HEK293T (cell line): ENCODE data around the gene FTMT.

Experiments
- CTCF ChIA-PET: fragments of 350-600 bp; formaldehyde crosslinking; extraction: SDS; loops from one replicate; lab custom pipeline; 2021; ENCODE audit warnings: antibody characterized with exemption, inconsistent platforms; lab: Yijun Ruan, JAX
- POLR2A ChIA-PET: fragments of 350-600 bp; formaldehyde crosslinking; extraction: SDS; loops from one replicate; lab custom pipeline; 2020; ENCODE audit warnings: antibody characterized with exemption, inconsistent platforms; lab: Yijun Ruan, JAX
- DNase-seq: peaks from one replicate; pipeline ENCODE4 v3.0.0; 2012; ENCODE audit warnings: mixed read lengths; ENCODE audit errors: extremely low spot score
- ARNT ChIP-seq: fragments of 450-650 bp; IDR thresholded peaks from 2 replicates; pipeline ENCODE4 v1.6.1; 2017; ENCODE audit warnings: mild to moderate bottlenecking
- BHLHE40 ChIP-seq: fragments of 450-650 bp; IDR thresholded peaks from 2 replicates; pipeline ENCODE4 v1.6.1; 2016; ENCODE audit warnings: mild to moderate bottlenecking, moderate library complexity, borderline replicate concordance
- CTBP1 ChIP-seq: fragments of 450-650 bp; IDR thresholded peaks from 2 replicates; pipeline ENCODE4 v1.6.1; 2016; ENCODE audit warnings: borderline replicate concordance
- ELF4 ChIP-seq: fragments of 450-650 bp; IDR thresholded peaks from 2 replicates; pipeline ENCODE4 v1.6.1; 2017; ENCODE audit warnings: antibody characterized with exemption
- FOXA1 ChIP-seq: fragments of 450-650 bp; IDR thresholded peaks from 2 replicates; pipeline ENCODE4 v1.6.1; 2016; ENCODE audit warnings: mild to moderate bottlenecking
- FOXK2 ChIP-seq: fragments of 450-650 bp; IDR thresholded peaks from 2 replicates; pipeline ENCODE4 v1.6.1; 2016; ENCODE audit warnings: mild to moderate bottlenecking
- FOXM1 ChIP-seq: fragments of 450-650 bp; IDR thresholded peaks from 2 replicates; pipeline ENCODE4 v1.6.1; 2017; ENCODE audit warnings: mild to moderate bottlenecking, borderline replicate concordance
- HDGF ChIP-seq: fragments of 450-650 bp; IDR thresholded peaks from 2 replicates; pipeline ENCODE4 v1.6.1; 2017; ENCODE audit warnings: antibody characterized with exemption, borderline replicate concordance
- L3MBTL2 ChIP-seq: fragments of 450-650 bp; conservative IDR thresholded peaks from 2 replicates; pipeline ENCODE4 v1.6.1; 2016; ENCODE audit warnings: mild to moderate bottlenecking
- LEF1 ChIP-seq: fragments of 450-650 bp; IDR thresholded peaks from 2 replicates; pipeline ENCODE4 v1.6.1; 2017; ENCODE audit warnings: mild to moderate bottlenecking, borderline replicate concordance
- NFRKB ChIP-seq: fragments of 450-650 bp; IDR thresholded peaks from 2 replicates; pipeline ENCODE4 v1.6.1; 2016; ENCODE audit warnings: mild to moderate bottlenecking, moderate library complexity
- PKNOX1 ChIP-seq: fragments of 450-650 bp; IDR thresholded peaks from 2 replicates; pipeline ENCODE4 v1.6.1; 2016
- SP1 ChIP-seq: fragments of 450-650 bp; IDR thresholded peaks from 2 replicates; pipeline ENCODE4 v1.6.1; 2017
- SUZ12 ChIP-seq: fragments of 450-650 bp; IDR thresholded peaks from 2 replicates; pipeline ENCODE4 v1.6.1; 2016; ENCODE audit warnings: mild to moderate bottlenecking
- TARDBP ChIP-seq: fragments of 450-650 bp; IDR thresholded peaks from 2 replicates; pipeline ENCODE4 v1.6.1; 2016
- ZNF384 ChIP-seq: fragments of 450-650 bp; IDR thresholded peaks from 2 replicates; pipeline ENCODE4 v1.6.1; 2016

FTMT gene

GRCh38 chr5:121863753-121864285, 12.1 kb downstream of the FTMT start:
- DNase-seq: no peak
- no peak for TF ChIP-seq PKNOX1
- ChIA-PET CTCF (no interaction called here), POLR2A (no interaction called here)

- POLR2A ChIA-PET: no interaction called here
- no peak for DNase-seq
- CTCF ChIA-PET: no interaction called here
- TF ChIP-seq FOXM1 (no peak), SP1 (no peak), FOXK2 (no peak)
These were observed 15.7 kb downstream of the FTMT start for GRCh38 chr5:121867403-121867802.

GRCh38 chr5:121870489-121870888, 18.8 kb downstream of the FTMT start:
- no peak for DNase-seq
- TF ChIP-seq ARNT (no peak), FOXA1 (no peak), L3MBTL2 (no peak), NFRKB (no peak), BHLHE40 (no peak), FOXK2 (no peak), TARDBP (no peak), HDGF (no peak), CTBP1 (no peak), FOXM1 (no peak), PKNOX1 (no peak), SUZ12 (no peak), ELF4 (no peak), LEF1 (no peak), ZNF384 (no peak)
- ChIA-PET CTCF (no interaction called here), POLR2A (no interaction called here)

- TF ChIP-seq ARNT (no peak), FOXA1 (no peak), FOXK2 (no peak), PKNOX1 (no peak), TARDBP (no peak), SP1 (no peak), ELF4 (no peak), L3MBTL2 (no peak), SUZ12 (no peak), NFRKB (no peak), HDGF (no peak), LEF1 (no peak), FOXM1 (no peak)
- ChIA-PET POLR2A (no interaction called here), CTCF (no interaction called here)
- DNase-seq: no peak
These were observed 21.2 kb downstream of the FTMT start for GRCh38 chr5:121872856-121873255.

GRCh38 chr5:121873409-121873808, 21.7 kb downstream of the FTMT start:
- TF ChIP-seq FOXA1 (no peak), LEF1 (no peak), ARNT (no peak), SP1 (no peak), FOXM1 (no peak), TARDBP (no peak), PKNOX1 (no peak), CTBP1 (no peak), ELF4 (no peak)
- DNase-seq: no peak
- ChIA-PET POLR2A (no interaction called here), CTCF (no interaction called here)

- no peak for DNase-seq
- CTCF ChIA-PET: interaction anchor here (0.6 kb wide), 1 partner anchor 654 kb away, joined by 3 read pairs; no protein-coding TSS in a partner anchor
- POLR2A ChIA-PET: no interaction called here
- no peak for TF ChIP-seq BHLHE40
- TF ChIP-seq FOXA1: no peak
- TF ChIP-seq FOXM1: no peak
- TF ChIP-seq ARNT: no peak
- TF ChIP-seq TARDBP: no peak
- no peak for TF ChIP-seq ZNF384
- TF ChIP-seq HDGF: no peak
- TF ChIP-seq CTBP1: no peak
- TF ChIP-seq PKNOX1: no peak
- TF ChIP-seq L3MBTL2: no peak
- TF ChIP-seq LEF1: no peak
- no peak for TF ChIP-seq NFRKB
- no peak for TF ChIP-seq SP1
- TF ChIP-seq FOXK2: no peak
- no peak for TF ChIP-seq ELF4
- TF ChIP-seq SUZ12: no peak
These were observed 33.9 kb downstream of the FTMT start for GRCh38 chr5:121885630-121886029.
